A673 (cell line): ENCODE measurements around the gene EEF1AKMT3.

Experiments used
- CTCF ChIP-seq: fragments of 300-800, 200-600 bp; sonication (generic); conservative IDR thresholded peaks from 2 replicates; pipeline ENCODE4 v1.5.1; 2017; ENCODE audit warnings: low read depth, mild to moderate bottlenecking, antibody characterized with exemption, low read length, moderate library complexity, mixed read lengths
- EZH2 ChIP-seq: fragments of 200-600 bp; sonication (generic); IDR thresholded peaks from 2 replicates; pipeline ENCODE4 v1.6.1; 2017; ENCODE audit warnings: borderline replicate concordance, low read depth, mild to moderate bottlenecking, mixed read lengths, antibody characterized with exemption, low read length; ENCODE audit not compliant: poor library complexity, severe bottlenecking

- TF ChIP-seq CTCF = no peak
- TF ChIP-seq EZH2 = no peak
Measured at GRCh38 chr12:57772429-57773322, at the start of gene EEF1AKMT3.
